Neural cell (in vitro differentiated cells): ENCODE measurements around the gene CASKIN2. TPM values are rescaled to one million over a fixed set of nuclear protein-coding genes. Genes with fewer than 3 reads are reported as not detected.

Experiments used
- H2AFZ ChIP-seq: fragments of 200-600, 300-800 bp; sonication (generic), shearing (Covaris generic); 2 replicates; pipeline ENCODE4 v1.6.0; 2014; ENCODE audit warnings: low read depth, mild to moderate bottlenecking, antibody characterized with exemption, low read length, moderate library complexity
- H3F3A ChIP-seq: fragments of 200-600 bp; shearing (Covaris generic); 2 replicates; pipeline ENCODE4 v1.6.1; 2016; ENCODE audit warnings: mild to moderate bottlenecking, moderate library complexity, mixed read lengths, antibody characterized with exemption, low read length; ENCODE audit not compliant: insufficient read depth, poor library complexity, severe bottlenecking
- H3K27ac ChIP-seq: fragments of 200-600, 300-800 bp; sonication (generic), shearing (Covaris generic); 2 replicates; pipeline ENCODE4 v1.5.1; 2014; ENCODE audit warnings: mild to moderate bottlenecking, low read length, moderate library complexity
- H3K27me3 ChIP-seq: fragments of 300-800, 200-600 bp; sonication (generic), shearing (Covaris generic); 2 replicates; pipeline ENCODE4 v1.6.0; 2014; ENCODE audit warnings: mild to moderate bottlenecking, low read depth, low read length, moderate library complexity; ENCODE audit not compliant: insufficient read depth
- H3K36me3 ChIP-seq: fragments of 300-800, 200-600 bp; sonication (generic), shearing (Covaris generic); 2 replicates; pipeline ENCODE4 v1.5.1; 2014; ENCODE audit warnings: mild to moderate bottlenecking, antibody characterized with exemption, low read length, moderate library complexity; ENCODE audit not compliant: insufficient read depth
- H3K4me2 ChIP-seq: fragments of 300-800, 200-600 bp; sonication (generic), shearing (Covaris generic); 2 replicates; pipeline ENCODE4 v1.6.0; 2014; ENCODE audit warnings: mild to moderate bottlenecking, low read length
- H3K4me3 ChIP-seq: fragments of 300-800, 200-600 bp; sonication (generic), shearing (Covaris generic); 2 replicates; pipeline ENCODE4 v1.5.1; 2014; ENCODE audit warnings: mild to moderate bottlenecking, low read length, moderate library complexity
- H3K79me2 ChIP-seq: fragments of 200-600 bp; shearing (Covaris generic); replicated peaks from 2 replicates; pipeline ENCODE4 v1.6.0; 2014; ENCODE audit warnings: mild to moderate bottlenecking, low read length, moderate library complexity; ENCODE audit not compliant: insufficient read depth
- H3K9ac ChIP-seq: fragments of 300-800, 200-600 bp; sonication (generic), shearing (Covaris generic); 2 replicates; pipeline ENCODE4 v1.6.1; 2016; ENCODE audit warnings: mild to moderate bottlenecking, low read length, mixed read lengths
- H3K9me2 ChIP-seq: fragments of 200-600 bp; shearing (Covaris generic); 2 replicates; pipeline ENCODE4 v1.6.1; 2016; ENCODE audit warnings: mild to moderate bottlenecking, low read length, mixed read lengths; ENCODE audit not compliant: insufficient read depth
- H3K9me3 ChIP-seq: fragments of 200-600, 300-800 bp; sonication (generic), shearing (Covaris generic); 2 replicates; pipeline ENCODE4 v1.6.1; 2016; ENCODE audit warnings: mild to moderate bottlenecking, mixed run types, low read length, moderate library complexity, mixed read lengths
- H4K20me1 ChIP-seq: fragments of 200-600 bp; shearing (Covaris generic); 2 replicates; pipeline ENCODE4 v1.6.1; 2016; ENCODE audit warnings: mild to moderate bottlenecking, mixed run types; ENCODE audit not compliant: insufficient read depth
- EP300 ChIP-seq: fragments of 450-650 bp; conservative IDR thresholded peaks from 2 replicates; pipeline ENCODE4 v1.6.1; 2014; ENCODE audit warnings: antibody characterized with exemption, mild to moderate bottlenecking, moderate library complexity; ENCODE audit not compliant: poor library complexity, severe bottlenecking
- EZH2 ChIP-seq: fragments of 200-600, 300-800 bp; shearing (Covaris generic), sonication (generic); IDR thresholded peaks from 2 replicates; pipeline ENCODE4 v1.6.1; 2014; ENCODE audit warnings: antibody characterized with exemption, low read length, borderline replicate concordance, mild to moderate bottlenecking; ENCODE audit not compliant: insufficient read depth, poor library complexity, severe bottlenecking
- MXI1 ChIP-seq: fragments of 450-650 bp; conservative IDR thresholded peaks from 2 replicates; pipeline ENCODE4 v1.6.1; 2014; ENCODE audit warnings: antibody characterized with exemption, mild to moderate bottlenecking; ENCODE audit not compliant: poor library complexity, severe bottlenecking
- POLR2AphosphoS5 ChIP-seq: IDR thresholded peaks from 2 replicates; pipeline ENCODE4 v1.6.1; 2012
- RAD21 ChIP-seq: fragments of 450-650 bp; conservative IDR thresholded peaks from 2 replicates; pipeline ENCODE4 v1.6.1; 2014; ENCODE audit warnings: antibody characterized with exemption, mild to moderate bottlenecking, moderate library complexity
- SMC3 ChIP-seq: fragments of 450-650 bp; conservative IDR thresholded peaks from 2 replicates; pipeline ENCODE4 v1.6.1; 2014; ENCODE audit warnings: antibody characterized with exemption, mild to moderate bottlenecking, moderate library complexity; ENCODE audit not compliant: poor library complexity
- TAF1 ChIP-seq: IDR thresholded peaks from 2 replicates; pipeline ENCODE4 v1.6.1; 2012; ENCODE audit warnings: low read depth
- polyA minus RNA-seq: library from RNA; depleted of rRNA, polyadenylated mRNA; stranded (reverse); fragments of >200 nt; gene quantifications from 2 replicates; pipeline ENCODE4 v1.2.3, GENCODE V29; 2014
- polyA plus RNA-seq: library from polyadenylated mRNA; depleted of rRNA; stranded (reverse); fragments of >200 nt; gene quantifications from 2 replicates; pipeline ENCODE4 v1.2.3, GENCODE V29; 2014
- TF ChIP-seq, protein P1 (sequence below): fragments of 450-650 bp; IDR thresholded peaks from 2 replicates; pipeline ENCODE4 v1.5.1; 2014; ENCODE audit warnings: antibody characterized with exemption, mild to moderate bottlenecking, moderate library complexity; ENCODE audit not compliant: poor library complexity, severe bottlenecking
- TF ChIP-seq, protein P2 (sequence below): IDR thresholded peaks from 2 replicates; pipeline ENCODE4 v1.6.1; 2012; ENCODE audit warnings: borderline replicate concordance

The CASKIN2 gene
- polyA plus RNA-seq (2.8 and 4.2 TPM in 2 replicates), polyA minus RNA-seq (11.9 and 12.4 TPM in 2 replicates)

GRCh38 chr17:75515496-75516254, at the start of gene CASKIN2:
Gene CASKIN2 (minus strand): TSS chr17:75515537. CDS start chr17:75513804, 1,733 bp downstream.
- Histone ChIP-seq H3K27me3 (no peaks in the 10 kb centered on the region), H3K4me2 (peak within 1 kb of the TSS; percentile 84), H3K79me2 (peaks cover 17% of the 10 kb centered on the region), H3K4me3 (peak within 1 kb of the TSS; percentile 95), H4K20me1 (no peaks in the 10 kb centered on the region), H3F3A (no peaks in the 10 kb centered on the region), H3K27ac (peak within 1 kb of the TSS; percentile 87), H3K9me2 (no peaks in the 10 kb centered on the region), H3K9me3 (no peaks in the 10 kb centered on the region), H2AFZ (peak within 1 kb of the TSS; percentile 97), H3K9ac (peak within 1 kb of the TSS; percentile 90), H3K36me3 (no peaks in the 10 kb centered on the region)
- TF ChIP-seq EP300 (peak; percentile 29), RAD21 (peak; percentile 77), POLR2AphosphoS5 (peak; percentile 20), SMC3 (peak; percentile 78), EZH2 (no peak), MXI1 (no peak)
- TF ChIP-seq, protein P1, sequence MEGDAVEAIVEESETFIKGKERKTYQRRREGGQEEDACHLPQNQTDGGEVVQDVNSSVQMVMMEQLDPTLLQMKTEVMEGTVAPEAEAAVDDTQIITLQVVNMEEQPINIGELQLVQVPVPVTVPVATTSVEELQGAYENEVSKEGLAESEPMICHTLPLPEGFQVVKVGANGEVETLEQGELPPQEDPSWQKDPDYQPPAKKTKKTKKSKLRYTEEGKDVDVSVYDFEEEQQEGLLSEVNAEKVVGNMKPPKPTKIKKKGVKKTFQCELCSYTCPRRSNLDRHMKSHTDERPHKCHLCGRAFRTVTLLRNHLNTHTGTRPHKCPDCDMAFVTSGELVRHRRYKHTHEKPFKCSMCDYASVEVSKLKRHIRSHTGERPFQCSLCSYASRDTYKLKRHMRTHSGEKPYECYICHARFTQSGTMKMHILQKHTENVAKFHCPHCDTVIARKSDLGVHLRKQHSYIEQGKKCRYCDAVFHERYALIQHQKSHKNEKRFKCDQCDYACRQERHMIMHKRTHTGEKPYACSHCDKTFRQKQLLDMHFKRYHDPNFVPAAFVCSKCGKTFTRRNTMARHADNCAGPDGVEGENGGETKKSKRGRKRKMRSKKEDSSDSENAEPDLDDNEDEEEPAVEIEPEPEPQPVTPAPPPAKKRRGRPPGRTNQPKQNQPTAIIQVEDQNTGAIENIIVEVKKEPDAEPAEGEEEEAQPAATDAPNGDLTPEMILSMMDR, result peak; percentile 100
- TF ChIP-seq, protein P2, sequence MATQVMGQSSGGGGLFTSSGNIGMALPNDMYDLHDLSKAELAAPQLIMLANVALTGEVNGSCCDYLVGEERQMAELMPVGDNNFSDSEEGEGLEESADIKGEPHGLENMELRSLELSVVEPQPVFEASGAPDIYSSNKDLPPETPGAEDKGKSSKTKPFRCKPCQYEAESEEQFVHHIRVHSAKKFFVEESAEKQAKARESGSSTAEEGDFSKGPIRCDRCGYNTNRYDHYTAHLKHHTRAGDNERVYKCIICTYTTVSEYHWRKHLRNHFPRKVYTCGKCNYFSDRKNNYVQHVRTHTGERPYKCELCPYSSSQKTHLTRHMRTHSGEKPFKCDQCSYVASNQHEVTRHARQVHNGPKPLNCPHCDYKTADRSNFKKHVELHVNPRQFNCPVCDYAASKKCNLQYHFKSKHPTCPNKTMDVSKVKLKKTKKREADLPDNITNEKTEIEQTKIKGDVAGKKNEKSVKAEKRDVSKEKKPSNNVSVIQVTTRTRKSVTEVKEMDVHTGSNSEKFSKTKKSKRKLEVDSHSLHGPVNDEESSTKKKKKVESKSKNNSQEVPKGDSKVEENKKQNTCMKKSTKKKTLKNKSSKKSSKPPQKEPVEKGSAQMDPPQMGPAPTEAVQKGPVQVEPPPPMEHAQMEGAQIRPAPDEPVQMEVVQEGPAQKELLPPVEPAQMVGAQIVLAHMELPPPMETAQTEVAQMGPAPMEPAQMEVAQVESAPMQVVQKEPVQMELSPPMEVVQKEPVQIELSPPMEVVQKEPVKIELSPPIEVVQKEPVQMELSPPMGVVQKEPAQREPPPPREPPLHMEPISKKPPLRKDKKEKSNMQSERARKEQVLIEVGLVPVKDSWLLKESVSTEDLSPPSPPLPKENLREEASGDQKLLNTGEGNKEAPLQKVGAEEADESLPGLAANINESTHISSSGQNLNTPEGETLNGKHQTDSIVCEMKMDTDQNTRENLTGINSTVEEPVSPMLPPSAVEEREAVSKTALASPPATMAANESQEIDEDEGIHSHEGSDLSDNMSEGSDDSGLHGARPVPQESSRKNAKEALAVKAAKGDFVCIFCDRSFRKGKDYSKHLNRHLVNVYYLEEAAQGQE, result peak; percentile 87

DNA sequence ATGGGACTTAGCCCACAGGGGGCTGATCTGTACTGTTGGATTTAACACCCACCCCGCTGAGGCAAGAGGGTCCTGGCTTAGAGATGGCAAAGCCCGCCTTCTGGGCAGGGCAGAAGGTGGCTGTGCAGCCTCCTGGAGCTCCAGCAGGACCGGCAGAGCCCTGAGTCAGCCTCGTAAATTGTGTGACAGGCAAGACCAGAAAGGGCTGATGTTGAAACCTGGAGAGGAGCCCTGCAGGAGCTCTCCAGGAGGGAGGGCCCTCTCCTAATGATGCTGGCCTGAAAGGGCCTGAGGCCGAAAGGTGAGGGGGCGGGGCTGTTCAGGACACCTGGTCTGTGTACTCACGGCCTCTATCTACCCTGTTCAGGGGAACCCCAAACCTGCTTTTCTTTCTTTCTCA, 49.7 kb upstream of the CASKIN2 start:
- no peak overlapping the region for H2AFZ ChIP-seq
- H3K9me2 ChIP-seq, result no peaks in the 10 kb centered on the region
- H3K79me2 ChIP-seq, result no peaks in the 10 kb centered on the region
- no peaks in the 10 kb centered on the region for H3K27me3 ChIP-seq
- no peak for TF ChIP-seq EZH2
- TF ChIP-seq RAD21, result no peak
- TF ChIP-seq SMC3, result no peak
- TF ChIP-seq EP300, result no peak
- no peak for TF ChIP-seq MXI1
- TF ChIP-seq, protein P2, result no peak
- TF ChIP-seq, protein P1, result no peak
- TF ChIP-seq TAF1, result no peak
- no peak for TF ChIP-seq POLR2AphosphoS5
- no peaks in the 10 kb centered on the region for H3K9me3 ChIP-seq
- H4K20me1 ChIP-seq, result no peaks in the 10 kb centered on the region
- H3K27ac ChIP-seq, result no peak overlapping the region
- H3K4me2 ChIP-seq, result no peak overlapping the region
- H3F3A ChIP-seq, result no peaks in the 10 kb centered on the region
- H3K4me3 ChIP-seq, result no peak overlapping the region
- H3K9ac ChIP-seq, result no peak overlapping the region
- H3K36me3 ChIP-seq, result no peaks in the 10 kb centered on the region
